Keratinocyte (primary cell): ENCODE results near the gene APOBEC3C. TPM values are rescaled to one million over a fixed set of nuclear protein-coding genes. Genes with fewer than 3 reads are reported as not detected.
"Not testable (repeated sequence)": the region's sequence is repeated elsewhere in the genome, so short reads cannot be mapped to it uniquely, and the experiment has no call there.

Experiments
- DNase-seq: peaks from one replicate; pipeline ENCODE4 v3.0.0-alpha.2; 2011; ENCODE audit warnings: low read depth, missing footprints, low spot score
- FAIRE-seq: peaks from 2 replicates; lab custom pipeline; 2011; peaks lifted over from hg19 to GRCh38; lab: Jason Lieb, UNC
- H2AFZ ChIP-seq: 2 replicates; pipeline ENCODE4 v1.6.0; 2012; ENCODE audit warnings: low read length, control low read depth, inconsistent platforms; ENCODE audit not compliant: control insufficient read depth
- H3K27ac ChIP-seq: 2 replicates; pipeline ENCODE4 v1.5.1; 2011; ENCODE audit warnings: low read length; ENCODE audit not compliant: control insufficient read depth, insufficient read depth
- H3K27me3 ChIP-seq: 3 replicates; pipeline ENCODE4 v1.6.0; 2011; ENCODE audit warnings: low read length; ENCODE audit not compliant: control insufficient read depth, insufficient read depth; ENCODE audit errors: extremely low read depth
- H3K36me3 ChIP-seq, 2 experiments: 2 replicates in 1 of 2; 3 replicates in 1 of 2; pipeline ENCODE4 v1.5.1; 2011; ENCODE audit warnings: low read length in 2 of 2, mild to moderate bottlenecking in 1 of 2; ENCODE audit not compliant: control insufficient read depth in 2 of 2, insufficient read depth in 2 of 2; ENCODE audit errors: extremely low read depth in 1 of 2
- H3K4me1 ChIP-seq: 3 replicates; pipeline ENCODE4 v1.5.1; 2011; ENCODE audit warnings: low read length; ENCODE audit not compliant: control insufficient read depth, insufficient read depth; ENCODE audit errors: extremely low read depth
- H3K4me2 ChIP-seq: 3 replicates; pipeline ENCODE4 v1.6.0; 2011; ENCODE audit warnings: low read depth, low read length; ENCODE audit not compliant: control insufficient read depth, insufficient read depth; ENCODE audit errors: extremely low read depth
- H3K4me3 ChIP-seq, 3 experiments: fragments of 200-600 bp in 1 of 3; sonication (generic) in 1 of 3; 2 replicates in 2 of 3; 3 replicates in 1 of 3; pipeline ENCODE4 v1.5.1; 2011 to 2016; ENCODE audit warnings: low read length in 3 of 3, mild to moderate bottlenecking in 3 of 3, control low read depth in 2 of 3, inconsistent platforms in 1 of 3, low read depth in 1 of 3, mixed read lengths in 1 of 3, mixed run types in 1 of 3, moderate library complexity in 1 of 3; ENCODE audit not compliant: control insufficient read depth in 2 of 3, insufficient read depth in 2 of 3; ENCODE audit errors: extremely low read depth in 1 of 3
- H3K79me2 ChIP-seq: 2 replicates; pipeline ENCODE4 v1.6.0; 2012; ENCODE audit warnings: low read length; ENCODE audit not compliant: control insufficient read depth, insufficient read depth
- H3K9ac ChIP-seq: 3 replicates; pipeline ENCODE4 v1.6.0; 2011; ENCODE audit warnings: low read length; ENCODE audit not compliant: control insufficient read depth, insufficient read depth; ENCODE audit errors: extremely low read depth
- H3K9me1 ChIP-seq: 3 replicates; pipeline ENCODE4 v1.6.0; 2011; ENCODE audit warnings: low read length; ENCODE audit not compliant: control insufficient read depth, insufficient read depth; ENCODE audit errors: extremely low read depth
- H3K9me3 ChIP-seq: 2 replicates; pipeline ENCODE4 v1.5.1; 2012; ENCODE audit warnings: low read depth, low read length; ENCODE audit not compliant: control insufficient read depth
- H4K20me1 ChIP-seq: 3 replicates; pipeline ENCODE4 v1.6.0; 2011; ENCODE audit warnings: low read length; ENCODE audit not compliant: control insufficient read depth, insufficient read depth; ENCODE audit errors: extremely low read depth
- EZH2 ChIP-seq: IDR thresholded peaks from one replicate; pipeline ENCODE4 v1.6.1; 2012; ENCODE audit warnings: inconsistent platforms, mild to moderate bottlenecking, low read length, moderate library complexity
- dilution Hi-C: fragments of 300-500 bp; cut with MboI; formaldehyde crosslinking; loops from one replicate; pipeline ENCODE4 v1.7.0; 2020; ENCODE audit warnings: low sequenced_read_pairs; ENCODE audit not compliant: extremely low pct_ligation_motif_present
- polyA plus RNA-seq, 5 experiments: library from polyadenylated mRNA; depleted of rRNA in 3 of 5; stranded (reverse) in 3 of 5; stranded (forward) in 1 of 5; unstranded in 1 of 5; fragments of >200 nt; gene quantifications; 1 replicate in 1 of 5; 2 replicates in 3 of 5; 3 replicates in 1 of 5; pipeline versions ENCODE4 v1.2.1 to v1.2.3, GENCODE V29; 2011 to 2012; ENCODE audit warnings: missing spikeins in 2 of 5, low read depth in 1 of 5, low replicate concordance in 1 of 5
- TF ChIP-seq, protein P1 (sequence below), 3 experiments: IDR thresholded peaks in 1 of 3; conservative IDR thresholded peaks in 1 of 3; optimal IDR thresholded peaks in 1 of 3; 2 replicates in 2 of 3; 3 replicates in 1 of 3; pipeline versions ENCODE3 to v1.5.1; 2011; ENCODE audit warnings: low read length in 3 of 3, mild to moderate bottlenecking in 3 of 3, moderate library complexity in 2 of 3, control low read depth in 1 of 3, inconsistent platforms in 1 of 3; ENCODE audit not compliant: insufficient read depth in 2 of 3; ENCODE audit errors: extremely low read depth in 1 of 3

Gene APOBEC3C
- polyA plus RNA-seq, 1 donor (not counting 4 experiments of a cell fraction or from before 2014, with no cell fraction given): 34.7 TPM

DNA sequence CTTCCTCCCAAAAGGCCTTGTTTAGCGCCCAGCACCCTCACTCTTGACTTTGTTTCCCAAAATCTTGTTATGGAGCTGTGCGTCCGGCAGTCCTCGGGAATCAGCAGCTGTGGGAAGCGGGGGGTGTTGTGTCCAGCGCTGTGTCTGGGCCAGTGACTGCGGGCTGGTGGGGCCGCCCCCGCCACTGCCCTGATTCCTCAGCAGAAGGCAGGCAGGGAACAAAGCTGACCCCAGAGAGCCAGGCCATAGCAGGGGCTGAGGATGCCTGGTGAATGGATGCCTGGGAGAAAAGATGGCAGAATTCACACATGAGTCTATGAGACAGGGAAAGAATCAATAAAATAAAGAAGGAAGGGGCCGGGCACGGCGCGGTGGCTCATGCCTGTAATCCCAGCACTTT lies 2.5 kb downstream of the APOBEC3C start:
- Histone ChIP-seq H3K4me3 (no peak overlapping the region), H4K20me1 (no peaks in the 10 kb centered on the region), H2AFZ (no peak overlapping the region), H3K4me1 (peaks cover 10% of the 10 kb centered on the region), H3K27ac (no peak overlapping the region), H3K4me2 (no peak overlapping the region), H3K79me2 (peaks cover 33% of the 10 kb centered on the region), H3K9me3 (no peaks in the 10 kb centered on the region), H3K9ac (no peak overlapping the region), H3K9me1 (no peaks in the 10 kb centered on the region), H3K36me3 (peaks cover 4 to 5% of the 10 kb centered on the region in 2 experiments), H3K27me3 (no peaks in the 10 kb centered on the region)
- dilution Hi-C loops: no loop called here
- FAIRE-seq (no peak), DNase-seq (no peak)
- TF ChIP-seq, protein P1, sequence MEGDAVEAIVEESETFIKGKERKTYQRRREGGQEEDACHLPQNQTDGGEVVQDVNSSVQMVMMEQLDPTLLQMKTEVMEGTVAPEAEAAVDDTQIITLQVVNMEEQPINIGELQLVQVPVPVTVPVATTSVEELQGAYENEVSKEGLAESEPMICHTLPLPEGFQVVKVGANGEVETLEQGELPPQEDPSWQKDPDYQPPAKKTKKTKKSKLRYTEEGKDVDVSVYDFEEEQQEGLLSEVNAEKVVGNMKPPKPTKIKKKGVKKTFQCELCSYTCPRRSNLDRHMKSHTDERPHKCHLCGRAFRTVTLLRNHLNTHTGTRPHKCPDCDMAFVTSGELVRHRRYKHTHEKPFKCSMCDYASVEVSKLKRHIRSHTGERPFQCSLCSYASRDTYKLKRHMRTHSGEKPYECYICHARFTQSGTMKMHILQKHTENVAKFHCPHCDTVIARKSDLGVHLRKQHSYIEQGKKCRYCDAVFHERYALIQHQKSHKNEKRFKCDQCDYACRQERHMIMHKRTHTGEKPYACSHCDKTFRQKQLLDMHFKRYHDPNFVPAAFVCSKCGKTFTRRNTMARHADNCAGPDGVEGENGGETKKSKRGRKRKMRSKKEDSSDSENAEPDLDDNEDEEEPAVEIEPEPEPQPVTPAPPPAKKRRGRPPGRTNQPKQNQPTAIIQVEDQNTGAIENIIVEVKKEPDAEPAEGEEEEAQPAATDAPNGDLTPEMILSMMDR (optimal IDR thresholded peaks at IDR 0.05 in 1 of 3, IDR thresholded peaks at IDR 0.05 in 1 of 3, conservative IDR thresholded peaks at IDR 0.05 in 1 of 3; ENCODE audit: extremely low read depth in 1 of 3, insufficient read depth in 2 of 3, low read length in 3 of 3): no peak
- no peak for TF ChIP-seq EZH2

DNA sequence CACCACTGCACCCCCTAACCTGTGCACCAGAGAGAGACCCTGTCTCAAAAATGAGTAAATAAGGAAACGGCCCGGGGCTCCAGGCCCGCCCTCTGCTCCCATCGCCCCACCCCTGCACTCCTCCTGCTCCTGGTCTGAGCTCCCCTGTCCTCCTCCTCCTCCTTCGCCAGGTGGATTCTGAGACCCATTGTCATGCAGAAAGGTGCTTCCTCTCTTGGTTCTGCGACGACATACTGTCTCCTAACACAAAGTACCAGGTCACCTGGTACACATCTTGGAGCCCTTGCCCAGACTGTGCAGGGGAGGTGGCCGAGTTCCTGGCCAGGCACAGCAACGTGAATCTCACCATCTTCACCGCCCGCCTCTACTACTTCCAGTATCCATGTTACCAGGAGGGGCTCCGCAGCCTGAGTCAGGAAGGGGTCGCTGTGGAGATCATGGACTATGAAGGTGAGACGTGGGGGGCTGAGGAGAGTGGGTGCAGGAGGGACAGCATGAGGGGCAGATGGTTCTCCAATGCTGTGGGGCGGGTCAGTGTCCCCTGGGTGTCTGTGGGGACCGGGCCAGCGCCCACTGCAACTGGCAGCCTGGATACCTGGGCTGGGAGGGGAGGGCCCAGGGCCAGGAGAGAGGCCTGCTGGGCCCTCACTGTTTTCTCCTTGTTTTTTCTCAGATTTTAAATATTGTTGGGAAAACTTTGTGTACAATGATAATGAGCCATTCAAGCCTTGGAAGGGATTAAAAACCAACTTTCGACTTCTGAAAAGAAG lies 3.7 kb downstream of the APOBEC3C start:
- no peak overlapping the region for H3K4me3 ChIP-seq
- no peak overlapping the region for H3K9ac ChIP-seq
- peaks cover 10% of the 10 kb centered on the region for H3K4me1 ChIP-seq
- no peaks in the 10 kb centered on the region for H3K9me3 ChIP-seq
- H3K79me2 ChIP-seq: peaks cover 33% of the 10 kb centered on the region
- no peaks in the 10 kb centered on the region for H3K9me1 ChIP-seq
- dilution Hi-C loops: no loop called here
- no peak overlapping the region for H2AFZ ChIP-seq
- DNase-seq: no peak
- H3K27me3 ChIP-seq: no peaks in the 10 kb centered on the region
- H3K27ac ChIP-seq: no peak overlapping the region
- H3K4me2 ChIP-seq: no peak overlapping the region
- TF ChIP-seq, protein P1 (optimal IDR thresholded peaks at IDR 0.05 in 1 of 3, IDR thresholded peaks at IDR 0.05 in 1 of 3, conservative IDR thresholded peaks at IDR 0.05 in 1 of 3; ENCODE audit: extremely low read depth in 1 of 3, insufficient read depth in 2 of 3, low read length in 3 of 3): no peak
- TF ChIP-seq EZH2: no peak
- FAIRE-seq: no peak
- peaks cover 4 to 5% of the 10 kb centered on the region in 2 experiments for H3K36me3 ChIP-seq
- H4K20me1 ChIP-seq: no peaks in the 10 kb centered on the region

DNA sequence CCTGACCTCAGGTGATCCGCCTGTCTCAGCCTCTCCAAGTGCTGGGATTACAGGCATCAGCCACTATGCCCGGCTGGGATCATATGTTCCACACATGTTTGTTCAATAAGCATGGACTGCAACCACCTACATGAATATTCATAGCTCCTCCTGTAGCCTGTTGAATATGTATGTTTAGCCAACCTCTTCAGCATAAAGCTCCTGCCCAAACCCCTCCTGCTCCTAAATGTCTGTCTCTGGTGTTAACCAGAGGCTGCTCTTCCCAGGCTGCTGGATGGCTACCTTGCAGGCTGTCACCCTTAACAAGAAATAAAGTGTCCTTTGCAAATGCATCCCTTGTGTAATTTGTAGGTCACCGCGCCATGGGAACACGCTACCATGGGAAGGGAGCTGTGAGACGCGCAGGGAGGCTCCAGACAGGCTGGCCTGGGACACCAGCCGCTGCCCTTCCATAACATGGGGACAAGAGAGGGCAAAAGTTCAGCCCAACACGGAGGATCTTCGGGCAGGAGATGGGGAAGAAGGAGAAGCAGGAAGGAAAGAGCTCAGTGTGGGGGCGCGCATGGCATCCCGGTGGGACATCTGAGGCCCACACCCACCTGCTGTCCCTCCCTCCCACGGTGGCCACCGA lies 6.1 kb downstream of the APOBEC3C start:
- H2AFZ ChIP-seq, H3K9me3 ChIP-seq, H4K20me1 ChIP-seq, H3K4me1 ChIP-seq, H3K27me3 ChIP-seq, dilution Hi-C loops, H3K27ac ChIP-seq, H3K4me2 ChIP-seq, FAIRE-seq, H3K9ac ChIP-seq, DNase-seq, H3K9me1 ChIP-seq, H3K4me3 ChIP-seq, H3K36me3 ChIP-seq: not testable (repeated sequence)
- peaks cover 24% of the 10 kb centered on the region for H3K79me2 ChIP-seq
